Nephron (organoid): ENCODE data around the gene PSRC1.

Experiments used
- H3K27ac Mint-ChIP-seq, 3 experiments: 2 replicates each; pipeline ENCODE4 v1.8.0; 2020; ENCODE audit warnings: mixed read lengths in 3 of 3, mild to moderate bottlenecking in 2 of 3, moderate library complexity in 1 of 3
- H3K27me3 Mint-ChIP-seq: 2 replicates; pipeline ENCODE4 v1.8.0; 2021; ENCODE audit warnings: low read depth, mild to moderate bottlenecking, moderate library complexity, mixed read lengths
- H3K36me3 Mint-ChIP-seq: 2 replicates; pipeline ENCODE4 v1.8.0; 2020; ENCODE audit warnings: low read depth, mixed read lengths
- H3K4me1 Mint-ChIP-seq: 2 replicates; pipeline ENCODE4 v1.8.0; 2020; ENCODE audit warnings: mixed read lengths
- H3K4me3 Mint-ChIP-seq, 3 experiments: 2 replicates each; pipeline ENCODE4 v1.8.0; 2020; ENCODE audit warnings: mild to moderate bottlenecking in 3 of 3, mixed read lengths in 3 of 3, moderate library complexity in 2 of 3
- H3K9me3 Mint-ChIP-seq: 2 replicates; pipeline ENCODE4 v1.8.0; 2020; ENCODE audit warnings: mixed read lengths
- TF ChIP-seq, protein P1 (sequence below), 3 experiments: fragments of 200-600 bp; sonication (generic); IDR thresholded peaks; one replicate each; pipeline ENCODE4 v1.5.0; 2021; ENCODE audit warnings: antibody characterized with exemption in 3 of 3; ENCODE audit not compliant: unreplicated experiment in 3 of 3

PSRC1 gene

DNA sequence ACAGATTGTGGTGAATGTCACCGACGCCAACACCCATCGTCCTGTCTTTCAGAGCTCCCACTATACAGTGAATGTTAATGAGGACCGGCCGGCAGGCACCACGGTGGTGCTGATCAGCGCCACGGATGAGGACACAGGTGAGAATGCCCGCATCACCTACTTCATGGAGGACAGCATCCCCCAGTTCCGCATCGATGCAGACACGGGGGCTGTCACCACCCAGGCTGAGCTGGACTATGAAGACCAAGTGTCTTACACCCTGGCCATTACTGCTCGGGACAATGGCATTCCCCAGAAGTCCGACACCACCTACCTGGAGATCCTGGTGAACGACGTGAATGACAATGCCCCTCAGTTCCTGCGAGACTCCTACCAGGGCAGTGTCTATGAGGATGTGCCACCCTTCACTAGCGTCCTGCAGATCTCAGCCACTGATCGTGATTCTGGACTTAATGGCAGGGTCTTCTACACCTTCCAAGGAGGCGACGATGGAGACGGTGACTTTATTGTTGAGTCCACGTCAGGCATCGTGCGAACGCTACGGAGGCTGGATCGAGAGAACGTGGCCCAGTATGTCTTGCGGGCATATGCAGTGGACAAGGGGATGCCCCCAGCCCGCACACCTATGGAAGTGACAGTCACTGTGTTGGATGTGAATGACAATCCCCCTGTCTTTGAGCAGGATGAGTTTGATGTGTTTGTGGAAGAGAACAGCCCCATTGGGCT is 30.6 kb downstream of the PSRC1 start:
- Mint-ChIP-seq H3K9me3 (no peaks in the 10 kb centered on the region), H3K4me3 (peak overlapping the region; percentile 42 to 74 (median 67)), H3K27ac (peak overlapping the region; percentile 79 to 99 (median 88)), H3K27me3 (peaks cover 22% of the 10 kb centered on the region), H3K36me3 (peaks cover 13% of the 10 kb centered on the region), H3K4me1 (peaks cover 41% of the 10 kb centered on the region)
- TF ChIP-seq, protein P1, sequence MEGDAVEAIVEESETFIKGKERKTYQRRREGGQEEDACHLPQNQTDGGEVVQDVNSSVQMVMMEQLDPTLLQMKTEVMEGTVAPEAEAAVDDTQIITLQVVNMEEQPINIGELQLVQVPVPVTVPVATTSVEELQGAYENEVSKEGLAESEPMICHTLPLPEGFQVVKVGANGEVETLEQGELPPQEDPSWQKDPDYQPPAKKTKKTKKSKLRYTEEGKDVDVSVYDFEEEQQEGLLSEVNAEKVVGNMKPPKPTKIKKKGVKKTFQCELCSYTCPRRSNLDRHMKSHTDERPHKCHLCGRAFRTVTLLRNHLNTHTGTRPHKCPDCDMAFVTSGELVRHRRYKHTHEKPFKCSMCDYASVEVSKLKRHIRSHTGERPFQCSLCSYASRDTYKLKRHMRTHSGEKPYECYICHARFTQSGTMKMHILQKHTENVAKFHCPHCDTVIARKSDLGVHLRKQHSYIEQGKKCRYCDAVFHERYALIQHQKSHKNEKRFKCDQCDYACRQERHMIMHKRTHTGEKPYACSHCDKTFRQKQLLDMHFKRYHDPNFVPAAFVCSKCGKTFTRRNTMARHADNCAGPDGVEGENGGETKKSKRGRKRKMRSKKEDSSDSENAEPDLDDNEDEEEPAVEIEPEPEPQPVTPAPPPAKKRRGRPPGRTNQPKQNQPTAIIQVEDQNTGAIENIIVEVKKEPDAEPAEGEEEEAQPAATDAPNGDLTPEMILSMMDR (IDR thresholded peaks at IDR 0.05; ENCODE audit: unreplicated experiment in 3 of 3): no peak

DNA sequence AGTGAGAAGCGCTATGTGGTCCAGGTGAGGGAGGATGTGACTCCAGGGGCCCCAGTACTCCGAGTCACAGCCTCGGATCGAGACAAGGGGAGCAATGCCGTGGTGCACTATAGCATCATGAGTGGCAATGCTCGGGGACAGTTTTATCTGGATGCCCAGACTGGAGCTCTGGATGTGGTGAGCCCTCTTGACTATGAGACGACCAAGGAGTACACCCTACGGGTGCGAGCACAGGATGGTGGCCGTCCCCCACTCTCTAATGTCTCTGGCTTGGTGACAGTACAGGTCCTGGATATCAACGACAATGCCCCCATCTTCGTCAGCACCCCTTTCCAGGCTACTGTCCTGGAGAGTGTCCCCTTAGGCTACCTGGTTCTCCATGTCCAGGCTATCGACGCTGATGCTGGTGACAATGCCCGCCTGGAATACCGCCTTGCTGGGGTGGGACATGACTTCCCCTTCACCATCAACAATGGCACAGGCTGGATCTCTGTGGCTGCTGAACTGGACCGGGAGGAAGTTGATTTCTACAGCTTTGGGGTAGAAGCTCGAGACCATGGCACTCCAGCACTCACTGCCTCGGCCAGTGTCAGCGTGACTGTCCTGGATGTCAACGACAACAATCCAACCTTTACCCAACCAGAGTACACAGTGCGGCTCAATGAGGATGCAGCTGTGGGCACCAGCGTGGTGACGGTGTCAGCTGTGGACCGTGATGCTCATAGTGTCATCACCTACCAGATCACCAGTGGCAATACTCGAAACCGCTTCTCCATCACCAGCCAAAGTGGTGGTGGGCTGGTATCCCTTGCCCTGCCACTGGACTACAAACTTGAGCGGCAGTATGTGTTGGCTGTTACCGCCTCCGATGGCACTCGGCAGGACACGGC is 31.4 kb downstream of the PSRC1 start:
- H3K27me3 Mint-ChIP-seq: peaks cover 27% of the 10 kb centered on the region

DNA sequence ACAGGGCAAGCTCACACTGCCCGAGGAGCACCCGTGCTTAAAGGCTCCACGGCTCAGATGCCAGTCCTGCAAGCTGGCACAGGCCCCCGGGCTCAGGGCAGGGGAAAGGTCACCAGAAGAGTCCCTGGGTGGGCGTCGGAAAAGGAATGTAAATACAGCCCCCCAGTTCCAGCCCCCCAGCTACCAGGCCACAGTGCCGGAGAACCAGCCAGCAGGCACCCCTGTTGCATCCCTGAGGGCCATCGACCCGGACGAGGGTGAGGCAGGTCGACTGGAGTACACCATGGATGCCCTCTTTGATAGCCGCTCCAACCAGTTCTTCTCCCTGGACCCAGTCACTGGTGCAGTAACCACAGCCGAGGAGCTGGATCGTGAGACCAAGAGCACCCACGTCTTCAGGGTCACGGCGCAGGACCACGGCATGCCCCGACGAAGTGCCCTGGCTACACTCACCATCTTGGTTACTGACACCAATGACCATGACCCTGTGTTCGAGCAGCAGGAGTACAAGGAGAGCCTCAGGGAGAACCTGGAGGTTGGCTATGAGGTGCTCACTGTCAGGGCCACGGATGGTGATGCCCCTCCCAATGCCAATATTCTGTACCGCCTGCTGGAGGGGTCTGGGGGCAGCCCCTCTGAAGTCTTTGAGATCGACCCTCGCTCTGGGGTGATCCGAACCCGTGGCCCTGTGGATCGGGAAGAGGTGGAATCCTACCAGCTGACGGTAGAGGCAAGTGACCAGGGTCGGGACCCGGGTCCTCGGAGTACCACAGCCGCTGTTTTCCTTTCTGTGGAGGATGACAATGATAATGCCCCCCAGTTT is 32.3 kb downstream of the PSRC1 start:
- Mint-ChIP-seq H3K9me3 (no peaks in the 10 kb centered on the region), H3K4me3 (peak overlapping the region; percentile 74 to 76 (median 75)), H3K36me3 (peaks cover 13% of the 10 kb centered on the region), H3K4me1 (peaks cover 34% of the 10 kb centered on the region), H3K27ac (no peak overlapping the region), H3K27me3 (peaks cover 23% of the 10 kb centered on the region)
- TF ChIP-seq, protein P1 (IDR thresholded peaks at IDR 0.05; ENCODE audit: unreplicated experiment in 3 of 3): no peak

More for the DNA sequence above, 31.4 kb downstream of the PSRC1 start:
- Mint-ChIP-seq H3K36me3 (peaks cover 13% of the 10 kb centered on the region), H3K27ac (peak overlapping the region in 1 of 3 experiments; percentile 99), H3K9me3 (no peaks in the 10 kb centered on the region), H3K4me3 (peak overlapping the region; percentile 67 to 74 (median 74)), H3K4me1 (peaks cover 38% of the 10 kb centered on the region)
- TF ChIP-seq, protein P1 (IDR thresholded peaks at IDR 0.05; ENCODE audit: unreplicated experiment in 3 of 3): no peak

DNA sequence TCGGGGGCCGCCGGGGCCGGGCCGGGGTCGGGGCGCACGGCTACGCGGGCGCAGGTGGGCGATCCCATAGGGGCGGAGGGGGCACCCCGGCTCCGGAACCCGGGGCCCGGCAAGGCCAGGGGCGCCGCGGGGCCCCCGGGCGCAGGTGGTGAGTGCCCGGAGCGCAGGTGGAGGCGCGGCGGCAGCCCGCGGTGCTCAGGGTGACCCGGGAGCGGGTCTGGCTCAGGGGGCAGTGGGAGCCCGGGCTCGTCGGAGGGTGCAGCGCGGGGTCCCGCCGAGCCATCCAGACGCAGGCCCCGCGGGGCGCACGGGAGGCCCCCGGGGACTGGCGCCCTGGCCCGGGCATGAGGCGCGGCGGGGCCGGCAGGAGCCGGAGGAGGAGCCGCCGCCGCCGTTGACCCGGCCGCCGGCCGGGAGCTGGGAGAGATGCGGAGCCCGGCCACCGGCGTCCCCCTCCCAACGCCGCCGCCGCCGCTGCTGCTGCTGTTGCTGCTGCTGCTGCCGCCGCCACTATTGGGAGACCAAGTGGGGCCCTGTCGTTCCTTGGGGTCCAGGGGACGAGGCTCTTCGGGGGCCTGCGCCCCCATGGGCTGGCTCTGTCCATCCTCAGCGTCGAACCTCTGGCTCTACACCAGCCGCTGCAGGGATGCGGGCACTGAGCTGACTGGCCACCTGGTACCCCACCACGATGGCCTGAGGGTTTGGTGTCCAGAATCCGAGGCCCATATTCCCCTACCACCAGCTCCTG is 33.1 kb downstream of the PSRC1 start:
- Mint-ChIP-seq H3K4me3 (peak overlapping the region; percentile 74 to 76 (median 75)), H3K4me1 (peaks cover 28% of the 10 kb centered on the region), H3K36me3 (peaks cover 13% of the 10 kb centered on the region), H3K9me3 (no peaks in the 10 kb centered on the region), H3K27me3 (peaks cover 23% of the 10 kb centered on the region), H3K27ac (no peak overlapping the region)
- TF ChIP-seq, protein P1 (IDR thresholded peaks at IDR 0.05; ENCODE audit: unreplicated experiment in 3 of 3): no peak
